PC-3 (cell line): Measurements from ENCODE around the gene KIF1C. TPM values are rescaled to one million over a fixed set of nuclear protein-coding genes. Genes with fewer than 3 reads are reported as not detected.

ENCODE experiments used
- ATAC-seq: fragments of 200-7000 bp; cut with Tn5 transposase; 2 replicates; pipeline ENCODE4 v1.9.1; 2020; ENCODE audit warnings: mild to moderate bottlenecking, moderate library complexity
- BruUV-seq: library from RNA; stranded (reverse); fragments of 400-500 nt; replicated peaks from 2 replicates; lab custom pipeline; 2021; lab: Mats Ljungman, UMichigan
- CTCF ChIA-PET: fragments of 300-600 bp; sonication (Branson Sonifier 250); formaldehyde crosslinking; loops from one replicate; lab custom pipeline; 2022; ENCODE audit warnings: antibody characterized with exemption; lab: Charles Lee
- POLR2A ChIA-PET: fragments of 300-600 bp; sonication (Branson Sonifier 250); formaldehyde crosslinking; loops from one replicate; lab custom pipeline; 2022; ENCODE audit warnings: antibody characterized with exemption; ENCODE audit not compliant: unreplicated experiment; lab: Charles Lee
- DNase-seq: peaks from one replicate; pipeline ENCODE4 v3.0.0-alpha.2; 2015
- H2AFZ ChIP-seq: fragments of 300-600 bp; sonication (generic); 2 replicates; pipeline ENCODE4 v1.6.0; 2016; ENCODE audit warnings: antibody characterized with exemption, low read length
- H3F3A ChIP-seq: fragments of 300-600 bp; sonication (generic); one replicate; pipeline ENCODE4 v1.6.0; 2017; ENCODE audit warnings: antibody characterized with exemption, low read length, control low read depth, mild to moderate bottlenecking; ENCODE audit not compliant: unreplicated experiment
- H3K27ac ChIP-seq: fragments of 300-600 bp; sonication (generic); 2 replicates; pipeline ENCODE4 v1.5.1; 2016; ENCODE audit warnings: mild to moderate bottlenecking, low read length
- H3K27me3 ChIP-seq: fragments of 300-600 bp; sonication (generic); 2 replicates; pipeline ENCODE4 v1.6.1; 2016; ENCODE audit warnings: low read length, mixed read lengths
- H3K36me3 ChIP-seq: fragments of 300-600 bp; sonication (generic); 2 replicates; pipeline ENCODE4 v1.6.1; 2016; ENCODE audit warnings: low read depth, mixed run types, low read length, mixed read lengths
- H3K4me1 ChIP-seq: fragments of 300-600 bp; sonication (generic); 2 replicates; pipeline ENCODE4 v1.5.1; 2016; ENCODE audit warnings: low read length; ENCODE audit not compliant: insufficient read depth
- H3K4me2 ChIP-seq: fragments of 300-600 bp; sonication (generic); 2 replicates; pipeline ENCODE4 v1.6.0; 2016; ENCODE audit warnings: low read length
- H3K4me3 ChIP-seq: fragments of 300-600 bp; sonication (generic); 2 replicates; pipeline ENCODE4 v1.5.1; 2016; ENCODE audit warnings: mild to moderate bottlenecking, low read length, mixed read lengths
- H3K79me2 ChIP-seq: fragments of 300-600 bp; sonication (generic); 2 replicates; pipeline ENCODE4 v1.6.1; 2017; ENCODE audit warnings: low read length, mixed read lengths
- H3K9ac ChIP-seq: fragments of 300-600 bp; sonication (generic); 2 replicates; pipeline ENCODE4 v1.6.0; 2016; ENCODE audit warnings: mild to moderate bottlenecking, low read length
- H3K9me2 ChIP-seq: fragments of 300-600 bp; sonication (generic); replicated peaks from 2 replicates; pipeline ENCODE4 v1.6.1; 2016; ENCODE audit warnings: mixed run types, low read length, mixed read lengths
- H3K9me3 ChIP-seq: fragments of 300-600 bp; sonication (generic); 2 replicates; pipeline ENCODE4 v1.6.1; 2016; ENCODE audit warnings: low read length, mixed read lengths
- H4K20me1 ChIP-seq: fragments of 300-600 bp; sonication (generic); 2 replicates; pipeline ENCODE4 v1.6.1; 2016; ENCODE audit warnings: low read length, mixed read lengths
- CTCF ChIP-seq: fragments of 300-600 bp; sonication (generic); conservative IDR thresholded peaks from 2 replicates; pipeline ENCODE4 v1.5.1; 2017; ENCODE audit warnings: antibody characterized with exemption, low read depth, mild to moderate bottlenecking, low read length
- EZH2 ChIP-seq: fragments of 300-600 bp; sonication (generic); IDR thresholded peaks from one replicate; pipeline ENCODE4 v1.6.1; 2017; ENCODE audit warnings: antibody characterized with exemption, mild to moderate bottlenecking, low read length; ENCODE audit not compliant: unreplicated experiment
- EZH2phosphoT487 ChIP-seq: fragments of 300-600 bp; sonication (generic); IDR thresholded peaks from 2 replicates; pipeline ENCODE4 v1.6.1; 2018; ENCODE audit warnings: mild to moderate bottlenecking, antibody characterized with exemption, low read length, borderline replicate concordance
- intact Hi-C: fragments of 100-400 bp; cut with micrococcal nuclease; formaldehyde crosslinking; loops from 2 replicates; pipeline ENCODE4 v1.9.0; 2023
- total RNA-seq: library from RNA; depleted of rRNA; stranded (reverse); fragments of >200 nt; gene quantifications from 2 replicates; pipeline ENCODE4 v1.2.3, GENCODE V29; 2014

Gene KIF1C
- total RNA-seq, 1 experiment from 2014 or later = 60.9 TPM

GRCh38 chr17:4959261-4959965 is 38.3 kb upstream of the KIF1C start:
- Histone ChIP-seq H3K9me2 (no peaks in the 10 kb centered on the region), H3K4me1 (no peaks in the 10 kb centered on the region), H2AFZ (no peak overlapping the region), H3K9ac (no peak overlapping the region), H3F3A (no peaks in the 10 kb centered on the region), H3K9me3 (no peaks in the 10 kb centered on the region), H3K27ac (no peak overlapping the region), H4K20me1 (no peaks in the 10 kb centered on the region), H3K4me3 (no peak overlapping the region), H3K36me3 (no peaks in the 10 kb centered on the region), H3K79me2 (no peaks in the 10 kb centered on the region), H3K4me2 (no peak overlapping the region), H3K27me3 (no peaks in the 10 kb centered on the region)
- ATAC-seq = no peak
- intact Hi-C loops = no loop called here
- no peak for TF ChIP-seq CTCF
- TF ChIP-seq EZH2 = no peak
- TF ChIP-seq EZH2phosphoT487 = no peak
- ChIA-PET CTCF (no interaction called here), POLR2A (no interaction called here)
- DNase-seq = no peak
- BruUV-seq = TSS peak; percentile 82

- Histone ChIP-seq H3K36me3 (no peaks in the 10 kb centered on the region), H3K4me1 (no peaks in the 10 kb centered on the region), H2AFZ (no peak overlapping the region), H3K4me2 (no peak overlapping the region), H4K20me1 (no peaks in the 10 kb centered on the region), H3K79me2 (no peaks in the 10 kb centered on the region), H3K9me2 (no peaks in the 10 kb centered on the region), H3K27ac (no peak overlapping the region), H3K9ac (no peak overlapping the region), H3K9me3 (no peaks in the 10 kb centered on the region), H3K4me3 (no peak overlapping the region), H3K27me3 (no peaks in the 10 kb centered on the region), H3F3A (no peaks in the 10 kb centered on the region)
- CTCF ChIA-PET = no interaction called here
- TF ChIP-seq CTCF (no peak), EZH2phosphoT487 (no peak), EZH2 (no peak)
- ATAC-seq (no peak), DNase-seq (no peak)
- intact Hi-C loops = no loop called here
- POLR2A ChIA-PET = no interaction called here
- no TSS peak for BruUV-seq
Observed at GRCh38 chr17:4960279-4960922, 37.3 kb upstream of the KIF1C start.
